Karpas-422 (cell line): ENCODE measurements around the gene NEDD4L. TPM values are rescaled to one million over a fixed set of nuclear protein-coding genes. Genes with fewer than 3 reads are reported as not detected.
A peak's percentile ranks its signal among the peaks of the same experiment; 100 is the strongest.

Experiments
- DNase-seq: peaks from one replicate; pipeline ENCODE4 v3.0.0-alpha.2; 2015
- H2AFZ ChIP-seq: fragments of 200-600 bp; sonication (generic); 2 replicates; pipeline ENCODE4 v1.6.1; 2014; ENCODE audit warnings: antibody characterized with exemption, low read length, mixed read lengths
- H3K27ac ChIP-seq: fragments of 200-600 bp; sonication (generic); 2 replicates; pipeline ENCODE4 v1.5.1; 2014; ENCODE audit warnings: mild to moderate bottlenecking, low read length, moderate library complexity
- H3K27me3 ChIP-seq: fragments of 200-600 bp; sonication (generic); 2 replicates; pipeline ENCODE4 v1.6.1; 2014; ENCODE audit warnings: low read length, mixed read lengths
- H3K36me3 ChIP-seq: fragments of 200-600 bp; sonication (generic); 2 replicates; pipeline ENCODE4 v1.6.1; 2014; ENCODE audit warnings: low read length, mixed read lengths; ENCODE audit not compliant: insufficient read depth
- H3K4me1 ChIP-seq: fragments of 200-600 bp; sonication (generic); 2 replicates; pipeline ENCODE4 v1.6.1; 2014; ENCODE audit warnings: mild to moderate bottlenecking, low read length, mixed read lengths
- H3K4me2 ChIP-seq: fragments of 200-600 bp; sonication (generic); 2 replicates; pipeline ENCODE4 v1.6.1; 2014; ENCODE audit warnings: low read length, low read depth, mild to moderate bottlenecking; ENCODE audit not compliant: poor library complexity, severe bottlenecking
- H3K4me3 ChIP-seq: fragments of 200-600 bp; sonication (generic); 2 replicates; pipeline ENCODE4 v1.5.1; 2014; ENCODE audit warnings: mild to moderate bottlenecking, antibody characterized with exemption, low read length, mixed read lengths
- H3K79me2 ChIP-seq: fragments of 200-600 bp; sonication (generic); 2 replicates; pipeline ENCODE4 v1.6.1; 2014; ENCODE audit warnings: mild to moderate bottlenecking, low read length, mixed read lengths
- H3K9ac ChIP-seq: fragments of 200-600 bp; sonication (generic); 2 replicates; pipeline ENCODE4 v1.6.0; 2014; ENCODE audit warnings: low read length
- H3K9me2 ChIP-seq: fragments of 200-600 bp; sonication (generic), shearing (Covaris generic); replicated peaks from 2 replicates; pipeline ENCODE4 v1.6.0; 2014; ENCODE audit warnings: mild to moderate bottlenecking, low read length, moderate library complexity; ENCODE audit not compliant: insufficient read depth
- H3K9me3 ChIP-seq: fragments of 300-700, 200-600 bp; sonication (generic); 2 replicates; pipeline ENCODE4 v1.6.1; 2014; ENCODE audit warnings: low read length, mixed read lengths
- H4K20me1 ChIP-seq: fragments of 200-600 bp; sonication (generic); 2 replicates; pipeline ENCODE4 v1.6.1; 2014; ENCODE audit warnings: mild to moderate bottlenecking, antibody characterized with exemption, low read length, low read depth; ENCODE audit not compliant: insufficient read depth
- total RNA-seq: library from RNA; depleted of rRNA; stranded (reverse); fragments of >200 nt; shearing (Covaris generic); gene quantifications from 2 replicates; pipeline ENCODE4 v1.2.3, GENCODE V29; 2014; ENCODE audit warnings: low replicate concordance

Gene NEDD4L
- total RNA-seq, 1 experiment from 2014 or later, result 17.1 TPM

GRCh38 chr18:58392324-58393000 is 348.4 kb downstream of the NEDD4L start:
- Histone ChIP-seq H3K4me3 (no peak overlapping the region), H3K9ac (no peak overlapping the region), H3K4me2 (no peak overlapping the region), H3K27ac (no peak overlapping the region), H4K20me1 (no peaks in the 10 kb centered on the region), H3K9me3 (no peaks in the 10 kb centered on the region), H3K4me1 (no peaks in the 10 kb centered on the region), H3K79me2 (no peaks in the 10 kb centered on the region), H3K27me3 (no peaks in the 10 kb centered on the region), H3K36me3 (no peaks in the 10 kb centered on the region), H3K9me2 (no peaks in the 10 kb centered on the region), H2AFZ (no peak overlapping the region)
- no peak for DNase-seq

GRCh38 chr18:58393295-58393694 is 349.3 kb downstream of the NEDD4L start:
- no peaks in the 10 kb centered on the region for H3K36me3 ChIP-seq
- no peak overlapping the region for H3K27ac ChIP-seq
- no peaks in the 10 kb centered on the region for H4K20me1 ChIP-seq
- DNase-seq, result no peak
- H3K27me3 ChIP-seq, result no peaks in the 10 kb centered on the region
- H3K79me2 ChIP-seq, result no peaks in the 10 kb centered on the region
- no peaks in the 10 kb centered on the region for H3K4me1 ChIP-seq
- H3K9me3 ChIP-seq, result no peaks in the 10 kb centered on the region
- no peak overlapping the region for H2AFZ ChIP-seq
- no peak overlapping the region for H3K9ac ChIP-seq
- H3K4me3 ChIP-seq, result no peak overlapping the region
- no peak overlapping the region for H3K4me2 ChIP-seq
- no peaks in the 10 kb centered on the region for H3K9me2 ChIP-seq

- no peaks in the 10 kb centered on the region for H3K9me3 ChIP-seq
- no peak overlapping the region for H3K9ac ChIP-seq
- no peak overlapping the region for H3K4me2 ChIP-seq
- no peaks in the 10 kb centered on the region for H3K36me3 ChIP-seq
- no peak overlapping the region for H2AFZ ChIP-seq
- no peaks in the 10 kb centered on the region for H3K79me2 ChIP-seq
- no peak overlapping the region for H3K27ac ChIP-seq
- no peaks in the 10 kb centered on the region for H3K27me3 ChIP-seq
- H3K4me3 ChIP-seq, result no peak overlapping the region
- no peaks in the 10 kb centered on the region for H3K9me2 ChIP-seq
- H3K4me1 ChIP-seq, result no peaks in the 10 kb centered on the region
- no peaks in the 10 kb centered on the region for H4K20me1 ChIP-seq
- no peak for DNase-seq
These were observed 350.0 kb downstream of the NEDD4L start for GRCh38 chr18:58394046-58394445.

- Histone ChIP-seq H3K36me3 (no peaks in the 10 kb centered on the region), H4K20me1 (no peaks in the 10 kb centered on the region), H3K27me3 (no peaks in the 10 kb centered on the region), H3K9ac (no peak overlapping the region), H3K4me3 (no peak overlapping the region), H3K4me2 (no peak overlapping the region), H3K9me3 (no peaks in the 10 kb centered on the region), H3K4me1 (no peaks in the 10 kb centered on the region), H3K79me2 (no peaks in the 10 kb centered on the region), H3K9me2 (no peaks in the 10 kb centered on the region), H3K27ac (no peak overlapping the region), H2AFZ (no peak overlapping the region)
- peak; percentile 15 for DNase-seq
These were observed 350.8 kb downstream of the NEDD4L start for GRCh38 chr18:58394602-58395425.

GRCh38 chr18:58396144-58396543 is 352.1 kb downstream of the NEDD4L start:
- Histone ChIP-seq H3K9me3 (no peaks in the 10 kb centered on the region), H3K27ac (no peak overlapping the region), H3K4me2 (no peak overlapping the region), H2AFZ (no peak overlapping the region), H3K4me1 (no peaks in the 10 kb centered on the region), H3K4me3 (no peak overlapping the region), H4K20me1 (0 out of 2 replicates have a peak, but pooled peaks cover 4% of the 10 kb centered on the region), H3K9me2 (no peaks in the 10 kb centered on the region), H3K27me3 (no peaks in the 10 kb centered on the region), H3K79me2 (no peaks in the 10 kb centered on the region), H3K36me3 (no peaks in the 10 kb centered on the region), H3K9ac (no peak overlapping the region)
- DNase-seq, result no peak

GRCh38 chr18:58396966-58397365 is 352.9 kb downstream of the NEDD4L start:
- no peak overlapping the region for H3K4me2 ChIP-seq
- DNase-seq, result no peak
- H3K79me2 ChIP-seq, result no peaks in the 10 kb centered on the region
- no peaks in the 10 kb centered on the region for H3K9me3 ChIP-seq
- H3K27ac ChIP-seq, result no peak overlapping the region
- H3K9ac ChIP-seq, result no peak overlapping the region
- H4K20me1 ChIP-seq, result 0 out of 2 replicates have a peak, but pooled peaks cover 4% of the 10 kb centered on the region
- H3K27me3 ChIP-seq, result no peaks in the 10 kb centered on the region
- H3K9me2 ChIP-seq, result no peaks in the 10 kb centered on the region
- H2AFZ ChIP-seq, result no peak overlapping the region
- no peaks in the 10 kb centered on the region for H3K4me1 ChIP-seq
- no peak overlapping the region for H3K4me3 ChIP-seq
- H3K36me3 ChIP-seq, result no peaks in the 10 kb centered on the region

GRCh38 chr18:58397385-58398132 is 353.5 kb downstream of the NEDD4L start:
- 0 out of 2 replicates have a peak, but pooled peaks cover 4% of the 10 kb centered on the region for H4K20me1 ChIP-seq
- H3K4me1 ChIP-seq, result no peaks in the 10 kb centered on the region
- no peaks in the 10 kb centered on the region for H3K79me2 ChIP-seq
- no peak overlapping the region for H3K9ac ChIP-seq
- no peak overlapping the region for H3K4me3 ChIP-seq
- H3K9me3 ChIP-seq, result no peaks in the 10 kb centered on the region
- no peak overlapping the region for H2AFZ ChIP-seq
- no peaks in the 10 kb centered on the region for H3K27me3 ChIP-seq
- no peak overlapping the region for H3K4me2 ChIP-seq
- DNase-seq, result peak; percentile 36
- no peaks in the 10 kb centered on the region for H3K36me3 ChIP-seq
- H3K27ac ChIP-seq, result no peak overlapping the region
- no peaks in the 10 kb centered on the region for H3K9me2 ChIP-seq
